ENCODE data around the gene POC1B.

Gene POC1B

GRCh38 chr12:89391726-89392336 lies 134.0 kb downstream of the POC1B start:
- CTCF ChIA-PET, result interaction anchor here (0.6 kb wide), 1 partner anchor 17 kb away, joined by 4 read pairs; no protein-coding TSS in a partner anchor
- no peak for DNase-seq (ENCODE audit: extremely low spot score)
- no peak for TF ChIP-seq ZNF384 (IDR thresholded peaks at IDR 0.05)
- TF ChIP-seq, protein P1, sequence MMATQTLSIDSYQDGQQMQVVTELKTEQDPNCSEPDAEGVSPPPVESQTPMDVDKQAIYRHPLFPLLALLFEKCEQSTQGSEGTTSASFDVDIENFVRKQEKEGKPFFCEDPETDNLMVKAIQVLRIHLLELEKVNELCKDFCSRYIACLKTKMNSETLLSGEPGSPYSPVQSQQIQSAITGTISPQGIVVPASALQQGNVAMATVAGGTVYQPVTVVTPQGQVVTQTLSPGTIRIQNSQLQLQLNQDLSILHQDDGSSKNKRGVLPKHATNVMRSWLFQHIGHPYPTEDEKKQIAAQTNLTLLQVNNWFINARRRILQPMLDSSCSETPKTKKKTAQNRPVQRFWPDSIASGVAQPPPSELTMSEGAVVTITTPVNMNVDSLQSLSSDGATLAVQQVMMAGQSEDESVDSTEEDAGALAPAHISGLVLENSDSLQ (IDR thresholded peaks at IDR 0.05), result no peak
- TF ChIP-seq HDGF (IDR thresholded peaks at IDR 0.05; ENCODE audit: borderline replicate concordance), result no peak
- TF ChIP-seq ELF4 (IDR thresholded peaks at IDR 0.05), result no peak
- no peak for TF ChIP-seq L3MBTL2 (conservative IDR thresholded peaks at IDR 0.05)
- no peak for TF ChIP-seq FOXA1 (IDR thresholded peaks at IDR 0.05)
- no peak for TF ChIP-seq NFRKB (IDR thresholded peaks at IDR 0.05)
- no peak for TF ChIP-seq FOXM1 (IDR thresholded peaks at IDR 0.05; ENCODE audit: borderline replicate concordance)
- no peak for TF ChIP-seq SUZ12 (IDR thresholded peaks at IDR 0.05)
- no peak for TF ChIP-seq TARDBP (IDR thresholded peaks at IDR 0.05)
- no peak for TF ChIP-seq SP1 (IDR thresholded peaks at IDR 0.05)
- no peak for TF ChIP-seq BHLHE40 (IDR thresholded peaks at IDR 0.05; ENCODE audit: borderline replicate concordance)
- no peak for TF ChIP-seq LEF1 (IDR thresholded peaks at IDR 0.05; ENCODE audit: borderline replicate concordance)
- no peak for TF ChIP-seq ARNT (IDR thresholded peaks at IDR 0.05)
- POLR2A ChIA-PET, result no interaction called here

DNA sequence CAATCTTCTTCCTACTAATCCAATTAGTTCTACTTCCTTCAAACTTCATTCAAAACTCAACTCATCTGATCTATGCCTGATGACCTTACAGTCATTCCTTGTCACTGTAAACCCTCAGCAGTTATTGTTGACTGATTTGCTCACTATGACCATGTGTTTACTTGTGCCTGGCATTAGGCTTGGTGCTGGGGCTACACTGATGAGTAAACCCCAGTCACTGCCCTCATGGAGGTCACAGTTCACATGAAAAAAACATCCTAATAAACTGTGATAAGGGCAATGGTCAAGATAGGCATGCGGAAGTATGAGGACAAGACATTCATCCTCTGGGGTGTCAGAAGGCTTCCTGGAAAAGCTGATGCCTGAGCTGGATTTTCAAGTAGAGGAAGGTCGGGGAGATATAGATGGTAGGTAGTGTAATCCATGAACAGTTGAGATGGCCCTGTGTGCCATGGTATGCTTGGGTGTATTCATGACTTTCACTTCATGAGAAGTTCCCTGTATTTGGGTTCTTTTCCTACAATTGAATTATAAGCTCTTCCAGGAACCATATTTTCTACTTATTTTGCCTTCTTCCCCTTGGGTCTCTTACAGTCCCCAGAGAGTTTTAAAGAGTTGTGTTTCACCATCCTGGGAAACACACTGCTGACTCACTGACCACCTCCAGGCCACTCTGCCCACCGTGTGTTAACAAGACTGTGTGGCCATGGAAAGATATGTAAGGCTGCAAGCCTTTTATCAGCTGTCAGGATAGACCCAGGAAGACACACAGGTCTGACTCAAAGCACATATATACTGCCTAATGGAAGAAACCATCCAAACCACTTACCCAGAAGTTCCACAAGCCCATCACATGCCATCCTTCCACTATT lies 134.8 kb downstream of the POC1B start:
- ChIA-PET POLR2A (no interaction called here), CTCF (interaction anchor here (0.6 kb wide), 1 partner anchor 17 kb away, joined by 4 read pairs; no protein-coding TSS in a partner anchor)
- no peak for DNase-seq (ENCODE audit: extremely low spot score)
- TF ChIP-seq ZNF384 (IDR thresholded peaks at IDR 0.05) (no peak), BHLHE40 (IDR thresholded peaks at IDR 0.05; ENCODE audit: borderline replicate concordance) (no peak), SUZ12 (IDR thresholded peaks at IDR 0.05) (no peak), FOXA1 (IDR thresholded peaks at IDR 0.05) (no peak), FOXK2 (IDR thresholded peaks at IDR 0.05) (no peak)

GRCh38 chr12:89389755-89390661 lies 135.8 kb downstream of the POC1B start:
- POLR2A ChIA-PET, result no interaction called here
- TF ChIP-seq TARDBP (IDR thresholded peaks at IDR 0.05) (no peak), CTBP1 (IDR thresholded peaks at IDR 0.05; ENCODE audit: borderline replicate concordance) (no peak), HDGF (IDR thresholded peaks at IDR 0.05; ENCODE audit: borderline replicate concordance) (no peak), SUZ12 (IDR thresholded peaks at IDR 0.05) (no peak), FOXA1 (IDR thresholded peaks at IDR 0.05) (no peak), BHLHE40 (IDR thresholded peaks at IDR 0.05; ENCODE audit: borderline replicate concordance) (no peak)
- DNase-seq (ENCODE audit: extremely low spot score), result no peak
- CTCF ChIA-PET, result no interaction called here

- ChIA-PET CTCF (no interaction called here), POLR2A (no interaction called here)
- TF ChIP-seq BHLHE40 (IDR thresholded peaks at IDR 0.05; ENCODE audit: borderline replicate concordance) (no peak), ZNF384 (IDR thresholded peaks at IDR 0.05) (no peak), FOXA1 (IDR thresholded peaks at IDR 0.05) (no peak), SUZ12 (IDR thresholded peaks at IDR 0.05) (no peak), FOXK2 (IDR thresholded peaks at IDR 0.05) (no peak), FOXM1 (IDR thresholded peaks at IDR 0.05; ENCODE audit: borderline replicate concordance) (no peak), ELF4 (IDR thresholded peaks at IDR 0.05) (no peak), LEF1 (IDR thresholded peaks at IDR 0.05; ENCODE audit: borderline replicate concordance) (no peak), L3MBTL2 (conservative IDR thresholded peaks at IDR 0.05) (no peak), CTBP1 (IDR thresholded peaks at IDR 0.05; ENCODE audit: borderline replicate concordance) (no peak), NFRKB (IDR thresholded peaks at IDR 0.05) (no peak), TARDBP (IDR thresholded peaks at IDR 0.05) (no peak)
- TF ChIP-seq, protein P1 (IDR thresholded peaks at IDR 0.05), result no peak
- DNase-seq (ENCODE audit: extremely low spot score), result no peak
These were observed 139.7 kb downstream of the POC1B start for GRCh38 chr12:89386138-89386537.

DNA sequence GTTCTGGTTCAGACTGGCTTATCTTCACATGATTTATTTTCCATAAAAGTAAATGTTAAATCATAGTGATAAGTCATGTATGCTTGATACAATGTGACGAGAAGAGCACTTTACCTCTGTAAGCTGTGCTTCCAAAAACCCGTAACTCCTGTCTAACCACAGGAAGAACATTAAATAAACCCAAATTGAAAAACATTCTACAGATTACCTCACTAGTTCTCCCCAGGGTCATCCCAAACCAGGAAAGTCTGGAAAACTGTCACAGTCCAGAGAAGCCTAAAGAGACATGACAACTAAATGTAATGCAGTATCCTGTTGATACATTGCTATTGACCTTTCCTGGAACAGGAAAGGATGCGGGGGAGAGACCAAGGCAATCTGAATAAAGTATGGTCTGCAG lies 141.0 kb downstream of the POC1B start:
- CTCF ChIA-PET, result no interaction called here
- POLR2A ChIA-PET, result no interaction called here
- DNase-seq (ENCODE audit: extremely low spot score), result no peak
- no peak for TF ChIP-seq HDGF (IDR thresholded peaks at IDR 0.05; ENCODE audit: borderline replicate concordance)
- TF ChIP-seq BHLHE40 (IDR thresholded peaks at IDR 0.05; ENCODE audit: borderline replicate concordance), result no peak
- no peak for TF ChIP-seq ELF4 (IDR thresholded peaks at IDR 0.05)
- TF ChIP-seq TARDBP (IDR thresholded peaks at IDR 0.05), result no peak

- no peak for DNase-seq (ENCODE audit: extremely low spot score)
- TF ChIP-seq LEF1 (IDR thresholded peaks at IDR 0.05; ENCODE audit: borderline replicate concordance) (no peak), TARDBP (IDR thresholded peaks at IDR 0.05) (no peak), SP1 (IDR thresholded peaks at IDR 0.05) (no peak), FOXK2 (IDR thresholded peaks at IDR 0.05) (no peak), ZNF384 (IDR thresholded peaks at IDR 0.05) (no peak), FOXM1 (IDR thresholded peaks at IDR 0.05; ENCODE audit: borderline replicate concordance) (no peak), L3MBTL2 (conservative IDR thresholded peaks at IDR 0.05) (no peak), FOXA1 (IDR thresholded peaks at IDR 0.05) (no peak), SUZ12 (IDR thresholded peaks at IDR 0.05) (no peak), ELF4 (IDR thresholded peaks at IDR 0.05) (no peak), CTBP1 (IDR thresholded peaks at IDR 0.05; ENCODE audit: borderline replicate concordance) (no peak), ARNT (IDR thresholded peaks at IDR 0.05) (no peak)
- CTCF ChIA-PET, result no interaction called here
- POLR2A ChIA-PET, result no interaction called here
These were observed 141.6 kb downstream of the POC1B start for GRCh38 chr12:89384050-89384758.
